GM18499 (cell line): ENCODE results near the gene CPE.
"Not testable (repeated sequence)": the region's sequence is repeated elsewhere in the genome, so short reads cannot be mapped to it uniquely, and the experiment has no call there.

Experiments
- ATAC-seq: cut with Tn5 transposase; IDR thresholded peaks from one replicate; pipeline ENCODE4 v1.9.1; 2021; ENCODE audit warnings: moderate number of reproducible peaks; ENCODE audit not compliant: insufficient read depth, unreplicated experiment

CPE gene

DNA sequence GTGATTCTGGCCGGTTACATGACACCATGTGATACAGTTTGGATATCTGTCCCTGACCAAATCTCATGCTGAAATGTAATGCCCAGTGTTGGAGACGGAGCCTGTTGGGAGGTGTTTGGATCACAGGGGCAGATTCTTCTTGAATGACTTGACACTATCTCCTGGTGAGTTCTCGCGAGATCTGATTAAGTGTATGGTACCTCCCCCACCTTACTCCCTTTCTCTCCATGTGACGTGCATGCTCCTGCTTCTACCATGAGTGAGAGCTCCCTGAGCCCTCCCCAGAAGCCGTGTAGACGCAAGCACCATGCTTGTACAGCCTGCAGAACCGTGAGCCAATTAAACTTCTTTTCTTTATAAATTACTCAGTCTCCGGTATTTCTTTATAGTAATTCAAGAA is 23.6 kb downstream of the CPE start:
- no peak for ATAC-seq

DNA sequence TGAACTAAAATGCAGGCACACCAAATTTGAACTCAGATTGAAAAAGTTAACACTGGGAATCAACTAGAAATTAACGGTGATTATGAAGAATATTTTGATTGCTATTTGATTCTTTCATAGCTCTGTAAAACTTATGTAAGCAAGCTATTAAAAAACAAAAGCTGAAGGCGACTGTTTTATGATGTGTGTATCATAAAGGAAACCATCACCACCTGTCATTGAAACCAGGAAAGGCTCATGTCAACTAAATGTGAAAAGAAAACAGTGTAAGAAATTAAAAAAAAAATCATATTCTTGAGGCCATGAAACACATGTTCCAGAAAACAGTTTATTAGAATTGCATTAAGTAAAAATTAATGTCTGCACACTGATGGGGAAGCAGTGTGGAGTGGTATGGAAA is 24.2 kb downstream of the CPE start:
- no peak for ATAC-seq

GRCh38 chr4:165403637-165404036 is 24.8 kb downstream of the CPE start:
- ATAC-seq: no peak

GRCh38 chr4:165404080-165404479 is 25.3 kb downstream of the CPE start:
- ATAC-seq: no peak

DNA sequence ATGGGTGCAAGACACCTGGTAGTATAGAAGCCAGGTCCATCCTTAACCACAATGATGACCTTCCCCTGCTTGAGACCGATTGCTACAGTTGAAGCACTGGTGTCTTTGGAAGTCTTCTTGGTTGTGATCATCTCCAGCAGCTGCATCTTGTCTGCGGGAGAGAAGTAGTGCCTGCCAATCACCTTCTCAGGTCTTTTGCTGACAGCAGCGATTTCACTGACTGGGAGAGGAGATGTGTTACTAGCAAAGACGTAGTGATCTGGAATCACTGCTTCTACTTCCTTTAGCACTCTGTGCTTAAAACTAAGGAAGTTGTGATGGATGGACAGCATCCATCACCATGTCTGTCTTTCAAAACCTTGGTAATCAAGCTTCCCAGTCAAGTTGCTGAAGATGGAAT is 25.9 kb downstream of the CPE start:
- no peak for ATAC-seq

GRCh38 chr4:165410214-165410613 is 31.4 kb downstream of the CPE start:
- no peak for ATAC-seq

- ATAC-seq: no peak
These were observed 37.1 kb downstream of the CPE start for GRCh38 chr4:165415910-165416309.

GRCh38 chr4:165418073-165418472 is 39.3 kb downstream of the CPE start:
- no peak for ATAC-seq

GRCh38 chr4:165425629-165426028 is 46.8 kb downstream of the CPE start:
- ATAC-seq: no peak

- ATAC-seq: no peak
These were observed 47.5 kb downstream of the CPE start for GRCh38 chr4:165426331-165426730.

DNA sequence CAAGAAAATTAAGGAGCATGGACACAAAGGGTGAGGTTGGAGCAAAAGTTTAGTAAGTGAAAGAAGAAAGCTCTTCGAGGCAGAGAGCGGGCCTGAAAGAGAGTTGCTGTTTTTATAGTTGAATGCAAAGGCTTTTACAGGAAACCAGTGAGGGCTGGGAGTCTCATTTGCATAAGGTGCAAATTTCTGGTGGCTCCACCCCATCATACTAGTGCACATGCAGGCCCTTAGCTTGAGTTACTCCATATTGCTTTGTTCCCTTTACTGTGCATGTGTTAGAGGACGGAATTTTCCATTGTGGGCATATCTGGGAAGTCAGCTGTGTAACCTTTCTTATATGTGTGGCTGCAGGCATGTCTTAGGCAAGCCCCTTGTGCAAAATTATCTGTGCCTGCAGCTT is 48.0 kb downstream of the CPE start:
- ATAC-seq: no peak

- no peak for ATAC-seq
These were observed 50.1 kb downstream of the CPE start for GRCh38 chr4:165428957-165429356.

GRCh38 chr4:165433529-165433928 is 54.7 kb downstream of the CPE start:
- ATAC-seq: no peak

- ATAC-seq: no peak
These were observed 58.9 kb downstream of the CPE start for GRCh38 chr4:165437691-165438090.

- ATAC-seq: no peak
These were observed 60.5 kb downstream of the CPE start for GRCh38 chr4:165439344-165439743.

- ATAC-seq: no peak
These were observed 61.2 kb downstream of the CPE start for GRCh38 chr4:165439981-165440380.

- no peak for ATAC-seq
These were observed 61.8 kb downstream of the CPE start for GRCh38 chr4:165440415-165441158.

GRCh38 chr4:165443276-165443675 is 64.5 kb downstream of the CPE start:
- no peak for ATAC-seq

- ATAC-seq: no peak
These were observed 69.9 kb downstream of the CPE start for GRCh38 chr4:165448700-165449099.

GRCh38 chr4:165449333-165449732 is 70.5 kb downstream of the CPE start:
- ATAC-seq: no peak

DNA sequence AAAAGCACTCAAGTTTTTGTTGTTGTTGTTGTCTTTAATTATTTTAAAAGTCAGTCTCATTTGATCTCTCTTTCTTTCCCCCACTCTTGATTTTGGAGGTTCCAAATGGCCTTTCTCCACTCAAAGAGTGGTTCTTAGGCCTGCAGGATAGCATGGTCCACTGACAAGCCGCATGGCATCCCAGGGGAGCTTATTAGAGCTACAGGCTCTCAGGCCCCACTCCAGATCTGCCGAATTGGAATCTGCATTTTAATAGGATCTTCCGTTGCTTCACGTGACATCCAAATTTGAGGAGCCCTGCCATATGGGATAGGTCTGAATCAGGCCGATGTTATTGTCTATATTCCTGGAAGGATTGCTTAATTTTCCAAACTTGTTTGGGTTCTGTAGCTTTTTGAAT is 72.1 kb downstream of the CPE start:
- no peak for ATAC-seq

GRCh38 chr4:165453140-165453539 is 74.3 kb downstream of the CPE start:
- not testable (repeated sequence) for ATAC-seq

- ATAC-seq: no peak
These were observed 75.6 kb downstream of the CPE start for GRCh38 chr4:165454426-165454825.
